Transverse colon (tissue), 3 donors: Measurements from ENCODE around the gene WDR7.

Experiments used
- POLR2A ChIP-seq: fragments of 450-650 bp; IDR thresholded peaks from one replicate; pipeline ENCODE4 v1.6.1; 2016; ENCODE audit warnings: antibody characterized with exemption, mild to moderate bottlenecking, moderate library complexity
- TF ChIP-seq, protein P1 (sequence below), 5 experiments: fragments of 200-600 bp in 3 of 5; fragments of 450-650 bp in 2 of 5; sonication (generic) in 3 of 5; IDR thresholded peaks; 1 replicate in 2 of 5; 2 replicates in 3 of 5; pipeline ENCODE4 v1.5.1; 2016 to 2017; ENCODE audit warnings: antibody characterized with exemption in 5 of 5, inconsistent platforms in 3 of 5, mild to moderate bottlenecking in 2 of 5, moderate library complexity in 1 of 5

DNA sequence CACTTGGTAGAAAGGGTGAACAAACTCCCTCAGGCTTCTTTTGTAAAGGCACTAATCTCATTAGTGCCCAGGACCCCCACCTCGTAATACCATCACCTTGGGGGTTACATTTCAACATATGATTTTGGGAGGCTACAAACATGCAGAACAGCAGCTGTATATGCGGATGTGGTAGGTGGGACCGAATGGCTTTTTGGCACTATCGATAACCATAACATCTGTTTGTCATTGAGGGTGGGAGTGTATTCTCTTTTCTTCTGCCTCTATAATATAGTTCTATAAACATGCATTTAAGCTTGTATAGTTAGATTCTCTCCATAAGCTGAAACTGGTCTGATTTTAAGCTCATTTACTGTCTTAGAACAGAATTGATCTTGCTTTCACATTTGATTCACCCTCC is 256.6 kb downstream of the WDR7 start:
- TF ChIP-seq, protein P1, sequence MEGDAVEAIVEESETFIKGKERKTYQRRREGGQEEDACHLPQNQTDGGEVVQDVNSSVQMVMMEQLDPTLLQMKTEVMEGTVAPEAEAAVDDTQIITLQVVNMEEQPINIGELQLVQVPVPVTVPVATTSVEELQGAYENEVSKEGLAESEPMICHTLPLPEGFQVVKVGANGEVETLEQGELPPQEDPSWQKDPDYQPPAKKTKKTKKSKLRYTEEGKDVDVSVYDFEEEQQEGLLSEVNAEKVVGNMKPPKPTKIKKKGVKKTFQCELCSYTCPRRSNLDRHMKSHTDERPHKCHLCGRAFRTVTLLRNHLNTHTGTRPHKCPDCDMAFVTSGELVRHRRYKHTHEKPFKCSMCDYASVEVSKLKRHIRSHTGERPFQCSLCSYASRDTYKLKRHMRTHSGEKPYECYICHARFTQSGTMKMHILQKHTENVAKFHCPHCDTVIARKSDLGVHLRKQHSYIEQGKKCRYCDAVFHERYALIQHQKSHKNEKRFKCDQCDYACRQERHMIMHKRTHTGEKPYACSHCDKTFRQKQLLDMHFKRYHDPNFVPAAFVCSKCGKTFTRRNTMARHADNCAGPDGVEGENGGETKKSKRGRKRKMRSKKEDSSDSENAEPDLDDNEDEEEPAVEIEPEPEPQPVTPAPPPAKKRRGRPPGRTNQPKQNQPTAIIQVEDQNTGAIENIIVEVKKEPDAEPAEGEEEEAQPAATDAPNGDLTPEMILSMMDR (IDR thresholded peaks at IDR 0.05), result no peak
- no peak for TF ChIP-seq POLR2A
